Measurements from ENCODE around the gene TBCK. TPM values are rescaled to one million over a fixed set of nuclear protein-coding genes. Genes with fewer than 3 reads are reported as not detected.

The TBCK gene
- total RNA-seq, 1 donor from 2014 or later, result 25.8 TPM

DNA sequence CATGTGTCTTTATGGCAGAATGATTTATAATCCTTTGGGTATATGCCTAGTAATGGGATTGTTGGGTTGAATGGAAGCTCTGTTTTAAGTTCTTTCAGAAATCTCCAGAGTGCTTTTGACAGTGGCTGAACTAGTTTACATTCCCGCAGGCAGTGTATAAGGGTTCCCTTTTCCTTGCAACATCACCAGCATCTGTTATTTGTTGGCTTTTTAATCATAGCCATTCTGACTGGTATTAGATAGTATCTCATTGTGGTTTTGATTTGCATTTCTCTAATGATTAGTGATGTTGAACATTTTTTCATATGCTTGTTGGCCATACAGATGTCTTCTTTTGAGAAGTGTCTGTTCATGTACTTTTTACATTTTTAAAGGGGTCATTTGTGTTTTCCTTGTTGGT, 129.8 kb downstream of the TBCK start:
- H3K79me2 ChIP-seq (ENCODE audit: insufficient read depth, low read length), result no peaks in the 10 kb centered on the region
- H3K27me3 ChIP-seq (ENCODE audit: insufficient read depth, low read length), result no peaks in the 10 kb centered on the region
- Mint-ChIP-seq H3K27me3 (ENCODE audit: low read depth, unreplicated experiment) (no peaks in the 10 kb centered on the region), H3K4me1 (ENCODE audit: low read depth, unreplicated experiment) (no peaks in the 10 kb centered on the region), H3K4me3 (ENCODE audit: unreplicated experiment) (no peak overlapping the region), H3K27ac (ENCODE audit: unreplicated experiment) (no peak overlapping the region), H3K9me3 (ENCODE audit: unreplicated experiment) (no peaks in the 10 kb centered on the region), H3K36me3 (ENCODE audit: low read depth, unreplicated experiment) (peaks cover 14% of the 10 kb centered on the region)
- no peak overlapping the region for H3K4me2 ChIP-seq (ENCODE audit: low read length)
- H3K36me3 ChIP-seq (ENCODE audit: insufficient read depth, low read length), result peaks cover 7% of the 10 kb centered on the region
- H2AFZ ChIP-seq (ENCODE audit: low read depth, low read length), result no peak overlapping the region
- H3K4me3 ChIP-seq (ENCODE audit: insufficient read depth, low read depth, low read length), result no peak overlapping the region
- H3K4me1 ChIP-seq (ENCODE audit: insufficient read depth, low read length), result no peaks in the 10 kb centered on the region
- DNase-seq (ENCODE audit: low read depth) (no peak), FAIRE-seq (no peak)
- TF ChIP-seq EZH2 (IDR thresholded peaks at IDR 0.05; ENCODE audit: insufficient read depth, low read length) (no peak), CTCF (IDR thresholded peaks at IDR 0.05; ENCODE audit: insufficient read depth, low read depth, low read length) (no peak)
- H3K9ac ChIP-seq (ENCODE audit: low read length), result no peak overlapping the region
- H4K20me1 ChIP-seq (ENCODE audit: insufficient read depth, low read length), result no peaks in the 10 kb centered on the region
- no peaks in the 10 kb centered on the region for H3K9me3 ChIP-seq (ENCODE audit: insufficient read depth, low read depth, low read length)
- no peak overlapping the region for H3K27ac ChIP-seq (ENCODE audit: low read depth, low read length)

- no peak overlapping the region for H3K9ac ChIP-seq (ENCODE audit: low read length)
- H2AFZ ChIP-seq (ENCODE audit: low read depth, low read length), result no peak overlapping the region
- no peak overlapping the region for H3K27ac Mint-ChIP-seq (ENCODE audit: unreplicated experiment)
- H3K27me3 ChIP-seq (ENCODE audit: insufficient read depth, low read length), result no peaks in the 10 kb centered on the region
- peaks cover 17% of the 10 kb centered on the region for H3K36me3 Mint-ChIP-seq (ENCODE audit: low read depth, unreplicated experiment)
- no peaks in the 10 kb centered on the region for H3K27me3 Mint-ChIP-seq (ENCODE audit: low read depth, unreplicated experiment)
- no peaks in the 10 kb centered on the region for H3K4me1 ChIP-seq (ENCODE audit: insufficient read depth, low read length)
- H4K20me1 ChIP-seq (ENCODE audit: insufficient read depth, low read length), result no peaks in the 10 kb centered on the region
- no peak overlapping the region for H3K4me3 ChIP-seq (ENCODE audit: insufficient read depth, low read depth, low read length)
- peaks cover 4% of the 10 kb centered on the region for H3K9me3 Mint-ChIP-seq (ENCODE audit: unreplicated experiment)
- H3K4me2 ChIP-seq (ENCODE audit: low read length), result no peak overlapping the region
- H3K4me1 Mint-ChIP-seq (ENCODE audit: low read depth, unreplicated experiment), result no peaks in the 10 kb centered on the region
- H3K36me3 ChIP-seq (ENCODE audit: insufficient read depth, low read length), result peaks cover 5% of the 10 kb centered on the region
- H3K79me2 ChIP-seq (ENCODE audit: insufficient read depth, low read length), result no peaks in the 10 kb centered on the region
- DNase-seq (ENCODE audit: low read depth) (no peak), FAIRE-seq (no peak)
- H3K9me3 ChIP-seq (ENCODE audit: insufficient read depth, low read depth, low read length), result no peaks in the 10 kb centered on the region
- TF ChIP-seq CTCF (IDR thresholded peaks at IDR 0.05; ENCODE audit: insufficient read depth, low read depth, low read length), result no peak
- TF ChIP-seq EZH2 (IDR thresholded peaks at IDR 0.05; ENCODE audit: insufficient read depth, low read length), result no peak
- H3K4me3 Mint-ChIP-seq (ENCODE audit: unreplicated experiment), result no peak overlapping the region
- H3K27ac ChIP-seq (ENCODE audit: low read depth, low read length), result no peak overlapping the region
These were observed 132.5 kb downstream of the TBCK start for GRCh38 chr4:106183551-106183950.

GRCh38 chr4:106172861-106173260, 143.1 kb downstream of the TBCK start:
- FAIRE-seq (no peak), DNase-seq (ENCODE audit: low read depth) (no peak)
- no peak overlapping the region for H3K27ac Mint-ChIP-seq (ENCODE audit: unreplicated experiment)
- no peaks in the 10 kb centered on the region for H3K27me3 ChIP-seq (ENCODE audit: insufficient read depth, low read length)
- no peak overlapping the region for H3K9ac ChIP-seq (ENCODE audit: low read length)
- H3K36me3 ChIP-seq (ENCODE audit: insufficient read depth, low read length), result no peaks in the 10 kb centered on the region
- H3K27me3 Mint-ChIP-seq (ENCODE audit: low read depth, unreplicated experiment), result no peaks in the 10 kb centered on the region
- no peaks in the 10 kb centered on the region for H4K20me1 ChIP-seq (ENCODE audit: insufficient read depth, low read length)
- no peak overlapping the region for H3K4me3 Mint-ChIP-seq (ENCODE audit: unreplicated experiment)
- H3K9me3 Mint-ChIP-seq (ENCODE audit: unreplicated experiment), result no peaks in the 10 kb centered on the region
- H3K4me1 Mint-ChIP-seq (ENCODE audit: low read depth, unreplicated experiment), result no peaks in the 10 kb centered on the region
- no peak overlapping the region for H3K27ac ChIP-seq (ENCODE audit: low read depth, low read length)
- H3K9me3 ChIP-seq (ENCODE audit: insufficient read depth, low read depth, low read length), result no peaks in the 10 kb centered on the region
- TF ChIP-seq EZH2 (IDR thresholded peaks at IDR 0.05; ENCODE audit: insufficient read depth, low read length) (no peak), CTCF (IDR thresholded peaks at IDR 0.05; ENCODE audit: insufficient read depth, low read depth, low read length) (no peak)
- no peak overlapping the region for H3K4me2 ChIP-seq (ENCODE audit: low read length)
- no peaks in the 10 kb centered on the region for H3K4me1 ChIP-seq (ENCODE audit: insufficient read depth, low read length)
- no peak overlapping the region for H2AFZ ChIP-seq (ENCODE audit: low read depth, low read length)
- H3K36me3 Mint-ChIP-seq (ENCODE audit: low read depth, unreplicated experiment), result peaks cover 2% of the 10 kb centered on the region
- no peaks in the 10 kb centered on the region for H3K79me2 ChIP-seq (ENCODE audit: insufficient read depth, low read length)
- no peak overlapping the region for H3K4me3 ChIP-seq (ENCODE audit: insufficient read depth, low read depth, low read length)

All from astrocyte (in vitro differentiated cells and primary cell).